HG03175 (cell line): ENCODE data around the gene TMEM164.

Experiments used
- ATAC-seq: cut with Tn5 transposase; IDR thresholded peaks from one replicate; pipeline ENCODE4 v1.9.1; 2021; ENCODE audit warnings: mild to moderate bottlenecking, moderate library complexity; ENCODE audit not compliant: unreplicated experiment

Gene TMEM164

DNA sequence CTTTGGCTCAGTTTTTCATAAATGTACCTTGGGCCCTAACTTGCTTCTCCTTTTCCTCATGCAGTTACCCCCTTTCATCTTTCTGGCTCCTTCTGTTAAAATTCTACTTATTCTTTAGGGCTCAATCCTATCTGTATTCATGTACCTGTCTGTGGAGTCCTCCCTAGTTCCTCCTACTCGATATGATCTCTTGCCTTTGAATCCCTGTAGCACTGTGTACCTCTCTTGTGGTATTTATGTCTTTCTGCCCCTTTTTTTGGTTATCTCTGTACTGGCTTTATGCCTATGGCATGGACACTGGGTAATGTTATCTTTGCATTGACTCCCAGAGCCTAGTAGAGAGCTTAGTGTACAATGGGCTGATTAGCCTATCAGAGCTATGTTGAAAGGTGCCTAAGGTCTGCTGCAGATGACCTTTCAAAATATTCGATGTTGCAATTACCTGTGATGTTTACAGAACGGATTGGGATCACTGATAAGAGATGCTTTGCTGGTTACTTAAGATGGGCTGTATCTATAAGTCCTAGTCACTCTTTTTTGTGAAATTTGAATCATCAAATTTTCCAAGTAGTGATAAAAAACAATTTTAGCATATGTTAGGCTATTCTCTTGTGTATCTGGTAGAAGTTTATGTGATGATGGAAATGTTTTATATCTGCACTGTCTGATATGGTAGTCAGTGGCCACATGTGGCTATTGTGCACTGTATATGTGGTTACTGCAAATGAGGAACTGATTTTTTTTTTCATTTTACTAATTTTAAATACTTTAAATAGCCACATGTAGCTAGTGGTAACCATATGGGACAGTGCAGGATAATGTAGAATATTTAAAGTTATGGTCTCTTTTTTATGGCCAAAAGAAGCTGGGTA is 33.5 kb downstream of the TMEM164 start:
- no peak for ATAC-seq

DNA sequence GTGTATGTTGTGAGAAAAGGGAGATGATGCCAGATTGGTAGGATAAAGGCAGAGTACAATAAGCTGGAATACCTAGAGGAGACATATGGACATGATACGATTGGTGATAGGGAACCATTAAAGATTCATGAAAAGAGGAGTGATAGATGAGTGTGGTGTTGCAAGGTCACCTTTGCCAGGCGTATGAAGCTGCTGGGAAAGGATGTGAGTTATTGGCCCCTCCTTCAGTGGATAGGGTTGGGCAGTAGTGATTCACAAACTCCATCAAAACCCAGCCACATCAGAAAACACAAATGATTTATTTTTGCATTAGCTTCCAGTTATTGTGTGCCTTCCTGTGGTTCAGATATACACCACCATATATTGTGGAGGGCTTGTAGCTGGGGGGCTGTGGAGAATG is 34.3 kb downstream of the TMEM164 start:
- no peak for ATAC-seq

DNA sequence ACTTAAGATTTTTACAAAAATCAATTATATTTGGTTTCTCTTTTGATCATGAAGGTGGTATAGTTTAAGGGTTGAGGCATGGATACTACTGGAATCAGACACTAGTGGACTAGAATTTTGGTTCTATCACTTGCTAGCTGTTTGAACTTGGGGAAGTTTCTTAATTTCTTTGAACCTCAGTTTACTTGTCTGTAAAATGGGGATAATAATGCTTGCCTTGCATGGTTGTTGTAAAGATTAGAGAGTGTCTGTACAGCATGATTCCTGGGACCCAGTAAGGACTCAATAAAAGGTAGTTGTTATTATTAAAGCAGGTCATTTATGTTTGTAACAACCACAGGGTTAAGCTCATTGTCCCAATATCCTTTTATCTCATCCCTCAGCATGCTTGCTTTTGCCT is 36.0 kb downstream of the TMEM164 start:
- ATAC-seq, result no peak

GRCh38 chrX:110041980-110042379 is 39.1 kb downstream of the TMEM164 start:
- ATAC-seq, result no peak

DNA sequence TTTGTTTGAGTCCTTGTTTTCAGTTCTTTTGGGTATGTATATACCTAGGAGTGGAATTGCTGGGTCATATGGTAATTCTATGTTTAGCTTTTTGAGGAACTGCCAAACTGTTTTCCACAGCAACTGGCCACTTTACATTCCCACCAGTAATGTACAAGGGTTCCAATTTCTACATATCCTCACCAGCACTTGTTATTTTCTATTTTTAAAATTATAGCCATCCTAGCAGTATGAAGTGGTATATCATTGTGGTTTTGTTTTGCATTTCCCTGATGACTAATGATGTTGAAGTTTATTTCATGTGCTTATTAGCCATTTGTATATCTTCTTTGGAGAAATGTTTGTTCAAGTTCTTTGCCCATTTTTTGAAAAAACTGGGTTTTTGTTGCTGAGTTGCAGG is 39.6 kb downstream of the TMEM164 start:
- no peak for ATAC-seq

- no peak for ATAC-seq
Observed at GRCh38 chrX:110043506-110043905, 40.6 kb downstream of the TMEM164 start.

GRCh38 chrX:110044346-110045249 is 41.7 kb downstream of the TMEM164 start:
- ATAC-seq, result no peak

- no peak for ATAC-seq
Observed at GRCh38 chrX:110045421-110045820, 42.5 kb downstream of the TMEM164 start.

- ATAC-seq, result no peak
Observed at GRCh38 chrX:110046001-110046400, 43.1 kb downstream of the TMEM164 start.

DNA sequence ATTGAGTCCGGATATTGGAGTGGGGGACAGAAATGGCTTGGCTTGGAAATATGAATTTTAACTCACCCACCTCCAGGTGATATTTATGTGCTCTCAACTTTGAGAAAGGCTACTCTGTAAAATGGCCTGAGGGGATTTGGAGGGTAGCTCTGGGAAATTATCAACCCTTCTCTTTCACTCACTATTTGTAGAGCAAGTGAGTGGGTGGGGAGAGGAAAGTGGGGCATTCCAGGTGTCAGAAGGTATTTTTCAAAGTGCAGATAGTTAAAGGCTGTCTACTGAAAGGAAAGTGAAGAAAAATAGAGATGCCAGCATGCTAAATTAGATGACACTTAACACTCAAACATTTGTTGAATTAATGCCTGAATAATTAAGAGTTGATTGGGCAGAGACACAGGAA is 44.1 kb downstream of the TMEM164 start:
- ATAC-seq, result no peak

DNA sequence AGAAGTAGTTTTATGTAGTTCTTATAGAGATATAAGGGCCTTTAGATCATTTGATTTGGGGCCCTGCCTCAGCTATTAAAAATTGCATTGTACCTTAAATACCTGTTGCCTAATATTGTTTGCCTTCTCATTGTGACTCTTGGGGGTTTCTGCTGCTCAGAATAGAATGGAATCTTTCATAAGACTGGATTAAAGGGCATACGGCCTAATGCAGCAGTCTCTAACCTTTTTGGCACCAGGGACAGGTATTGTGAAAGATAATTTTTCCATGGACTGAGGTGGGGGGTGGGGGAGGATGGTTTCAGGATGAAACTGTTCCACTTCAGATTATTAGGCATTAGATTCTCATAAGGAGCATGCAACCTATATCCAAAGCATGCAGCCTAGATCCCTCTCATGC is 46.2 kb downstream of the TMEM164 start:
- no peak for ATAC-seq

DNA sequence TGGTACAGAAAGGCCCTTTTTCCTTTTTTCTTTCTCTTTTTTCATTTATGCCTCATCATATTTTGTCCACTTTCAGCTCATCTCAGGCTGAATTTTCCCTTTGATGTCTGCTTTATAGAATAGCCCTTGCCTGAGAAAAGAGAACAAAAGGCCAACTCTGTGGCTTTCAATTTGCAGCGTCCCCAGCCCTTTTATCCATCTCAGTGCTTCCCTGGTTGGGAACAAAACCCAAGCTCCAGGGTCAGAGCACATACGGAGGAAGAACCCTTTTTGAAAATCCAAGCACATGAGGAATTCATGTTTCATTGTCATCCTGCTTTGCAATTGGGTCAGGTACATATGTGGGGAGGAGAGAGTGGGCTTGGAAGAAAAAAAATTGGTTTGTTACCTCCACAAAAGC is 47.5 kb downstream of the TMEM164 start:
- no peak for ATAC-seq

GRCh38 chrX:110050901-110051300 is 48.0 kb downstream of the TMEM164 start:
- no peak for ATAC-seq

GRCh38 chrX:110051559-110051958 is 48.6 kb downstream of the TMEM164 start:
- ATAC-seq, result no peak

DNA sequence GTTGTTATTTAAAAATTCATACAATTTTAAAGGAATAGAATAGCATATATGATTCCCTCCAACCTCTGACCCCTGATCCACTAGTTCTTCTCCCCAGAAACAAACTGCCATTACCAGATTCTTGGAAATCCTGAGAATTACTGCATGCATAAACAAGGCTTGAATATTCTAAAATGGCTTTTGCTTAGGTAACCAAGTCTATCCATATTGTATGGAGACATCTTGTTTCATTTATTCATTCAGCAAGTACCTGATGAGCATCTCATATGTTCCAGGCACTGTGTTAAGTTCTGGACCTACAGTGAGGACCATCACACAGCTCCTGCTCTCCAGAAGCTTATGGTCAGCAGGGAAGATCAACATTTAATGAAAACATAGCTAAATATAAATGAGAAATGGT is 49.4 kb downstream of the TMEM164 start:
- ATAC-seq, result no peak

DNA sequence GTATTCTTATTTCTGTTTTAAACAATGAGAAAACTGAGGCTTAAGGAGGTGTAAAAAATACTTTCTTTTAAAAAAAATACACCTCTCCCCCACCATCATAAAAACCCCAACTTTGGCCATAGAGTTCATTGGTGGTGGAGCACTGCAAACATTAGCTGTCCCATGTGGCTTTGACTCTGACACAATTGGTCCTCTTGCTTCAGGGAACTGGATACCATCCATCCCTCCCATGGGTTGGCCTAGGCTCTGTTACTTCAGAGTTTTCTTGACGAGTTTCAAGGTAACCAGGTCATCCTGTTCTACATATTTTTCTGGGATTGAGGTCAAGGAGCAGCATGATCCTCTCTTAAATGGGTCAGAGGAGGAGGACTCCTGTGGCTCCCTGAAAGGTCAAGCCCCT is 50.5 kb downstream of the TMEM164 start:
- no peak for ATAC-seq

DNA sequence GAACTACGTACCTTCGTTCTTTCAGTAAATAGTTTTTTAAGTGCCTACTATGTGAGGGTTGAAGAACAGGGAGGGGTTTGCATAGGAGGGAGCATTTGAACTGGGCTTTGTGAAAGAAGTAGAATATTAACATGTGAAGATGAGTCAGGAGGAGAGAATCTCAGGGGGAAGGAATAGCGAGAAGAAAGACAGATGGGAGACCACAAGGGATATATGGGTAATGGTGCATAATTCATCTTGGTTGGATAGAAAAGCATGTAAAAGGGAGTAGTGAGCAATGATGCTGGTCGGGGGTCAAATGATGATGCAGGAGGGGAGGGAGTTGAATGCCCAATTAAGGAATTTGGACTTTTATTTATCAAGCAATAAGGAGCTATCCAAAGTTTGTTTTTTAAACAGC is 52.7 kb downstream of the TMEM164 start:
- no peak for ATAC-seq

GRCh38 chrX:110056419-110056818 is 53.5 kb downstream of the TMEM164 start:
- no peak for ATAC-seq

DNA sequence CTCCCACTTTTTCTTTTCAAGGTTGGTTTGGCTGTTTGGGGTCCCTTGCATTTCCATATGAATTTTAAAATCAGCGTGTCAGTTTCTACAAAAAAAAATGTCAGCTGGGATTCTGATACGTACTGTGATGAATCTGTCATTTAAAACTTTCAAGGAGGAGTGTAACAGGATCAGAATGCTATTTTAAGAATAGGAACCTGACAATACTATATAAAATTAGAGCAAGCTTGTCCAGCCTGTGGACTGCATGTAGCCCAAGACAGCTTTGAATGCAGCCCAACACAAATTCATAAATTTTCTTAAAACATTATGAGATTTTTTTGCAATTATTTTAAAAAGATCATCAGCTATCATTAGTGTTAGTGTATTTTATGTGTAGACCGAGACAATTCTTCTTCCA is 56.5 kb downstream of the TMEM164 start:
- no peak for ATAC-seq

DNA sequence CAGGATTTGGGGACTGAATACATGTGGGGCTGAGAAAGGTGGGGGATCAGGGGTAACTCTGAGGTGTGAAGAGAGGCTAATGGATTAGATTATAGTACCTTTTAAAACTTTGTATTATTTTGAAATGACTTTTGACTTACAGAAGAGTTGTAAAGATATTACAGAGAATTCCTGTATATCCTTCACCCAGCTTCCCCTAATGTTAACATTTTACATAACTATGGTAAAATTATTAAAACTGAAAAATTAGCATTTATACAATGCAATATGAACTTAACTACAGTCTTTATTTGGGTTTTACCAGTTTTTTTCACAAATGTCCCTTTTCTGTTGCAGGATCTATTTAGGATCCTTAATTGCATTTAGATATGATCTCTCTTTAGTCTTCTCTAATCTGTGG is 57.4 kb downstream of the TMEM164 start:
- ATAC-seq, result no peak

GRCh38 chrX:110060846-110061537 is 58.1 kb downstream of the TMEM164 start:
- ATAC-seq, result no peak
